PC-3 (cell line): Measurements from ENCODE around the gene DLG2.

Source experiments
- EZH2 ChIP-seq: fragments of 300-600 bp; sonication (generic); IDR thresholded peaks from one replicate; pipeline ENCODE4 v1.6.1; 2017; ENCODE audit warnings: antibody characterized with exemption, mild to moderate bottlenecking, low read length; ENCODE audit not compliant: unreplicated experiment
- TF ChIP-seq, protein P1 (sequence below): fragments of 300-600 bp; sonication (generic); conservative IDR thresholded peaks from 2 replicates; pipeline ENCODE4 v1.5.1; 2017; ENCODE audit warnings: antibody characterized with exemption, low read depth, mild to moderate bottlenecking, low read length

- TF ChIP-seq, protein P1, sequence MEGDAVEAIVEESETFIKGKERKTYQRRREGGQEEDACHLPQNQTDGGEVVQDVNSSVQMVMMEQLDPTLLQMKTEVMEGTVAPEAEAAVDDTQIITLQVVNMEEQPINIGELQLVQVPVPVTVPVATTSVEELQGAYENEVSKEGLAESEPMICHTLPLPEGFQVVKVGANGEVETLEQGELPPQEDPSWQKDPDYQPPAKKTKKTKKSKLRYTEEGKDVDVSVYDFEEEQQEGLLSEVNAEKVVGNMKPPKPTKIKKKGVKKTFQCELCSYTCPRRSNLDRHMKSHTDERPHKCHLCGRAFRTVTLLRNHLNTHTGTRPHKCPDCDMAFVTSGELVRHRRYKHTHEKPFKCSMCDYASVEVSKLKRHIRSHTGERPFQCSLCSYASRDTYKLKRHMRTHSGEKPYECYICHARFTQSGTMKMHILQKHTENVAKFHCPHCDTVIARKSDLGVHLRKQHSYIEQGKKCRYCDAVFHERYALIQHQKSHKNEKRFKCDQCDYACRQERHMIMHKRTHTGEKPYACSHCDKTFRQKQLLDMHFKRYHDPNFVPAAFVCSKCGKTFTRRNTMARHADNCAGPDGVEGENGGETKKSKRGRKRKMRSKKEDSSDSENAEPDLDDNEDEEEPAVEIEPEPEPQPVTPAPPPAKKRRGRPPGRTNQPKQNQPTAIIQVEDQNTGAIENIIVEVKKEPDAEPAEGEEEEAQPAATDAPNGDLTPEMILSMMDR = no peak
- no peak for TF ChIP-seq EZH2
Observed at GRCh38 chr11:83483808-83484207, 2143.3 kb downstream of the DLG2 start.
